ENCODE data around the gene TCP11L2. TPM values are rescaled to one million over a fixed set of nuclear protein-coding genes. Genes with fewer than 3 reads are reported as not detected.
A peak's percentile ranks its signal among the peaks of the same experiment; 100 is the strongest.

Gene TCP11L2
- total and polyA plus RNA-seq, 5 donors from 2014 or later = 46.0 to 153 (median 64.8) TPM

GRCh38 chr12:106301611-106302321, 767 bp upstream of the TCP11L2 start:
- ATAC-seq (ENCODE audit: low read depth in 2 of 2) (peak; percentile 34 to 42), DNase-seq (peak; percentile 78 to 90 (median 85))
- peaks cover 6% of the 10 kb centered on the region for H3K36me3 ChIP-seq (ENCODE audit: control insufficient read depth, insufficient read depth, low read length)
- Mint-ChIP-seq H3K27me3 (peaks cover 13% of the 10 kb centered on the region), H3K27ac (peak overlapping the region; percentile 98 to 100 (median 100)), H3K4me3 (peak overlapping the region; percentile 91 to 96 (median 93)), H3K36me3 (peaks cover 7% of the 10 kb centered on the region), H3K9me3 (no peaks in the 10 kb centered on the region), H3K4me1 (peaks cover 34 to 72% (median 55%) of the 10 kb centered on the region in 4 donors)
- no peaks in the 10 kb centered on the region for H3K9me3 ChIP-seq (ENCODE audit: control insufficient read depth in 2 of 2, low read length in 2 of 2)
- H3K4me1 ChIP-seq (ENCODE audit: control insufficient read depth, insufficient read depth, low read length, poor library complexity, severe bottlenecking) = peaks cover 40% of the 10 kb centered on the region
- peak overlapping the region; percentile 99 for H3K27ac ChIP-seq (ENCODE audit: insufficient read depth, low read length, poor library complexity, severe bottlenecking)
- no peaks in the 10 kb centered on the region for H3K27me3 ChIP-seq (ENCODE audit: control insufficient read depth, insufficient read depth, low read length)
- H3K4me3 ChIP-seq (ENCODE audit: low read depth, low read length) = peak overlapping the region; percentile 71

- peaks cover 13% of the 10 kb centered on the region for H3K27me3 Mint-ChIP-seq
- Histone ChIP-seq H3K27me3 (ENCODE audit: control insufficient read depth, insufficient read depth, low read length) (no peaks in the 10 kb centered on the region), H3K9me3 (ENCODE audit: control insufficient read depth in 2 of 2, low read length in 2 of 2) (no peaks in the 10 kb centered on the region), H3K4me3 (ENCODE audit: low read depth, low read length) (peak overlapping the region; percentile 94), H3K27ac (ENCODE audit: insufficient read depth, low read length, poor library complexity, severe bottlenecking) (peak overlapping the region; percentile 99), H3K4me1 (ENCODE audit: control insufficient read depth, insufficient read depth, low read length, poor library complexity, severe bottlenecking) (peaks cover 52% of the 10 kb centered on the region), H3K36me3 (ENCODE audit: control insufficient read depth, insufficient read depth, low read length) (peaks cover 9% of the 10 kb centered on the region)
- ATAC-seq (ENCODE audit: low read depth in 2 of 2) (peak; percentile 69 to 72), DNase-seq (peak; percentile 87 to 98 (median 97))
- peak overlapping the region; percentile 100 for H3K27ac Mint-ChIP-seq
- no peaks in the 10 kb centered on the region for H3K9me3 Mint-ChIP-seq
- H3K4me3 Mint-ChIP-seq = peak overlapping the region; percentile 96 to 100 (median 98)
- H3K36me3 Mint-ChIP-seq = peaks cover 7% of the 10 kb centered on the region
- peaks cover 34 to 75% (median 59%) of the 10 kb centered on the region in 4 donors for H3K4me1 Mint-ChIP-seq
Observed at GRCh38 chr12:106303202-106303820, 778 bp downstream of the TCP11L2 start.

- Mint-ChIP-seq H3K9me3 (no peaks in the 10 kb centered on the region), H3K36me3 (peaks cover 11% of the 10 kb centered on the region), H3K4me3 (peak overlapping the region; percentile 96 to 100 (median 98)), H3K27ac (peak overlapping the region; percentile 100), H3K4me1 (peaks cover 39 to 79% (median 65%) of the 10 kb centered on the region in 4 donors), H3K27me3 (peaks cover 13% of the 10 kb centered on the region)
- DNase-seq = peak in 1 of 3 donors; percentile 27
- Histone ChIP-seq H3K4me3 (ENCODE audit: low read depth, low read length) (peak overlapping the region; percentile 94), H3K9me3 (ENCODE audit: control insufficient read depth in 2 of 2, low read length in 2 of 2) (no peaks in the 10 kb centered on the region), H3K27ac (ENCODE audit: insufficient read depth, low read length, poor library complexity, severe bottlenecking) (peak overlapping the region; percentile 99), H3K36me3 (ENCODE audit: control insufficient read depth, insufficient read depth, low read length) (peaks cover 15% of the 10 kb centered on the region), H3K27me3 (ENCODE audit: control insufficient read depth, insufficient read depth, low read length) (no peaks in the 10 kb centered on the region), H3K4me1 (ENCODE audit: control insufficient read depth, insufficient read depth, low read length, poor library complexity, severe bottlenecking) (peaks cover 52% of the 10 kb centered on the region)
- no peak for ATAC-seq (ENCODE audit: low read depth in 2 of 2)
Observed at GRCh38 chr12:106304001-106304421, 1.5 kb downstream of the TCP11L2 start.

DNA sequence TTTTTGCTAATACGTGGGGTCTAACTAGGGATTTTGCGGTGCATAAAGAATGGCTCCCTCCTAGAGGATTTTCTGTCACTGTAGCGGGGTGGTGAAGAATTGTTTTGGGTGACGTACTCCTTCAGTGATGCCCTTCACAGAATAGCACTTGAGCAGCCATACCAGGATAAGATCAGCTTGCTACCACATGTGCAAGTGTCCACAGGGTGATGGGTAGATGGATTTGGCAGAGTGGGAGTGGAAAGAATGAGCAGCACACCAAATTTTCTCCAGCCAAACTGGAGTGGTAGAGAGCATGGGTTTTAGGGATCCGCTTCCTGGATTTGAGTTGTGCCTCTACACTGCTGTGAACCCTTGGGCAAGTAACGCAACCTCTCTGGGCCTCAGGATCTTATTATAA, 2.3 kb downstream of the TCP11L2 start:
- Histone ChIP-seq H3K4me3 (ENCODE audit: low read depth, low read length) (peak overlapping the region; percentile 94), H3K4me1 (ENCODE audit: control insufficient read depth, insufficient read depth, low read length, poor library complexity, severe bottlenecking) (peaks cover 52% of the 10 kb centered on the region), H3K27me3 (ENCODE audit: control insufficient read depth, insufficient read depth, low read length) (no peaks in the 10 kb centered on the region), H3K27ac (ENCODE audit: insufficient read depth, low read length, poor library complexity, severe bottlenecking) (peak overlapping the region; percentile 99), H3K36me3 (ENCODE audit: control insufficient read depth, insufficient read depth, low read length) (peaks cover 23% of the 10 kb centered on the region), H3K9me3 (ENCODE audit: control insufficient read depth in 2 of 2, low read length in 2 of 2) (no peaks in the 10 kb centered on the region)
- H3K4me1 Mint-ChIP-seq = peaks cover 39 to 81% (median 69%) of the 10 kb centered on the region in 4 donors
- ATAC-seq (ENCODE audit: low read depth in 2 of 2) (no peak), DNase-seq (no peak)
- peak overlapping the region; percentile 100 for H3K27ac Mint-ChIP-seq
- H3K4me3 Mint-ChIP-seq = peak overlapping the region; percentile 96 to 100 (median 98)
- peaks cover 11% of the 10 kb centered on the region for H3K36me3 Mint-ChIP-seq
- H3K9me3 Mint-ChIP-seq = no peaks in the 10 kb centered on the region
- peaks cover 13% of the 10 kb centered on the region for H3K27me3 Mint-ChIP-seq

DNA sequence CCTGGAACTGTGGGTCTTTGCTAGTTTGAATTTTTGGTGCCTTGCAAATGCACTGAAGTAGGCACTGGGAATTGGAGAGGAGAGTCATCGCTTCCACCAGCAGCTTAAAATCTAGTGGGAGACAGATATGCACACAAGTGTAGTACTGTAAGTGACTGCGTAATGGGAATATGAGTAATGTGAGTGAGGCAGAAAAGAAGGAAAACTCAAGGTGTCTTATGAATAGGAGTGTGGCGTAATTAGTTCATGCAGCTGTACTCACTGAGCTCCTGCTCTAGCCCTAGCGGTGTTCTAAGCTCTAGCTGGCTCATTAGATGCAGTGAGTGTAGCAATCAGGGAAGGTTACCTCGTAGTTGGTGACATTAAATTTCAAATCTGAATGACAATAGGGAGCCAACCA, 2.8 kb downstream of the TCP11L2 start:
- no peak for ATAC-seq (ENCODE audit: low read depth in 2 of 2)
- Mint-ChIP-seq H3K36me3 (peaks cover 11% of the 10 kb centered on the region), H3K27me3 (peaks cover 13% of the 10 kb centered on the region), H3K9me3 (no peaks in the 10 kb centered on the region), H3K27ac (peak overlapping the region; percentile 100), H3K4me3 (peak overlapping the region; percentile 96 to 100 (median 98)), H3K4me1 (peaks cover 42 to 83% (median 74%) of the 10 kb centered on the region in 4 donors)
- no peak for DNase-seq
- H3K4me1 ChIP-seq (ENCODE audit: control insufficient read depth, insufficient read depth, low read length, poor library complexity, severe bottlenecking) = peaks cover 52% of the 10 kb centered on the region
- H3K36me3 ChIP-seq (ENCODE audit: control insufficient read depth, insufficient read depth, low read length) = peaks cover 25% of the 10 kb centered on the region
- H3K9me3 ChIP-seq (ENCODE audit: control insufficient read depth in 2 of 2, low read length in 2 of 2) = no peaks in the 10 kb centered on the region
- H3K27me3 ChIP-seq (ENCODE audit: control insufficient read depth, insufficient read depth, low read length) = no peaks in the 10 kb centered on the region
- peak overlapping the region; percentile 37 for H3K27ac ChIP-seq (ENCODE audit: insufficient read depth, low read length, poor library complexity, severe bottlenecking)
- peak overlapping the region; percentile 94 for H3K4me3 ChIP-seq (ENCODE audit: low read depth, low read length)

DNA sequence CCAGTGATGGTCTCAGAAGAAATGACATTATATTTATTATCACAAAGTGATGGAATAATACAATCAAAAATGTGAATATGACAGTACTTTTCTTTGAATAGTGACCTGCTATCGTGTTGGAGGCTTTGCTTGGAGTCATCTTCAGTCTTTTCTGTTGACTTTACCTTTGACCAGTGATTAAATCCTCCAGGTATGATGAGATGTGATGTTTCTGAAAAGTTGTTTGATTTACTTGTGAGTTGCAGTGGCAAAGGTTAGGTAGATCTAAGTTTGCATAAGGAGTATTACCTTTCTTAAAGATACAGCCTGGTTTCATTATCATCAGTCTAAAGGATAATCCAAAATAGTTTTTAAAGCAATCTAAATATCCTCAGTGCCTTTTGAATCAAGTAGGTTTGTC, 4.6 kb downstream of the TCP11L2 start:
- H3K4me3 Mint-ChIP-seq = peak overlapping the region; percentile 6 to 52 (median 46)
- peaks cover 11% of the 10 kb centered on the region for H3K36me3 Mint-ChIP-seq
- Histone ChIP-seq H3K36me3 (ENCODE audit: control insufficient read depth, insufficient read depth, low read length) (peaks cover 41% of the 10 kb centered on the region), H3K4me1 (ENCODE audit: control insufficient read depth, insufficient read depth, low read length, poor library complexity, severe bottlenecking) (peaks cover 47% of the 10 kb centered on the region), H3K4me3 (ENCODE audit: low read depth, low read length) (peak overlapping the region; percentile 94), H3K27me3 (ENCODE audit: control insufficient read depth, insufficient read depth, low read length) (no peaks in the 10 kb centered on the region), H3K9me3 (ENCODE audit: control insufficient read depth in 2 of 2, low read length in 2 of 2) (no peaks in the 10 kb centered on the region), H3K27ac (ENCODE audit: insufficient read depth, low read length, poor library complexity, severe bottlenecking) (peak overlapping the region; percentile 25)
- H3K4me1 Mint-ChIP-seq = peaks cover 51 to 89% (median 75%) of the 10 kb centered on the region in 4 donors
- ATAC-seq (ENCODE audit: low read depth in 2 of 2) = no peak
- DNase-seq = no peak
- H3K9me3 Mint-ChIP-seq = no peaks in the 10 kb centered on the region
- H3K27me3 Mint-ChIP-seq = peaks cover 13% of the 10 kb centered on the region
- H3K27ac Mint-ChIP-seq = peak overlapping the region in 2 of 3 donors; percentile 4 to 55

DNA sequence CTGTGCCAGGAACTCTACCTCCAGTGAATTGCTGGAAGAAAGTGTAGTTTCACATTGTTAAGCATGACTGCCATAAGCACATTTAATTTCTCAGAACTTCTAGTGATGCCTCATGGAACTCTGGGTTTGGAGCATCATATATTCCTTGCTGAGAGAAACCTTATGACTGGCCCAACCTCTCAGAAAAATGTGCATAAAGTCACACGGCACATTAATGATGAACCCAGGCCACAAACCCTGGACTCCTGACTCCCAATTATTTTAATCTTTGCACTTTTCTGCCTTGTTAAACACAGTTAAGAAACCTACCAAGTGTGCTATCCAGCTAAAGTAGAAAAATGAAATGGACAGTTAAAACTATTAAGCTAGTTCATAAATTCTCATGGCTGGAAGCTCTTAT, 5.6 kb downstream of the TCP11L2 start:
- Mint-ChIP-seq H3K36me3 (peaks cover 11% of the 10 kb centered on the region), H3K4me3 (peak overlapping the region in 2 of 4 donors; percentile 12 to 82), H3K9me3 (no peaks in the 10 kb centered on the region), H3K27me3 (peaks cover 6% of the 10 kb centered on the region), H3K27ac (peak overlapping the region in 1 of 3 donors; percentile 4), H3K4me1 (peaks cover 51 to 88% (median 75%) of the 10 kb centered on the region in 4 donors)
- ATAC-seq (ENCODE audit: low read depth in 2 of 2) = no peak
- Histone ChIP-seq H3K36me3 (ENCODE audit: control insufficient read depth, insufficient read depth, low read length) (peaks cover 49% of the 10 kb centered on the region), H3K4me3 (ENCODE audit: low read depth, low read length) (peak overlapping the region; percentile 35), H3K27ac (ENCODE audit: insufficient read depth, low read length, poor library complexity, severe bottlenecking) (no peak overlapping the region), H3K9me3 (ENCODE audit: control insufficient read depth in 2 of 2, low read length in 2 of 2) (no peaks in the 10 kb centered on the region), H3K4me1 (ENCODE audit: control insufficient read depth, insufficient read depth, low read length, poor library complexity, severe bottlenecking) (peaks cover 47% of the 10 kb centered on the region), H3K27me3 (ENCODE audit: control insufficient read depth, insufficient read depth, low read length) (no peaks in the 10 kb centered on the region)
- DNase-seq = no peak
